K562 (cell line): ENCODE measurements around the gene PGM3. TPM values are rescaled to one million over a fixed set of nuclear protein-coding genes. Genes with fewer than 3 reads are reported as not detected.

Experiments used
- ATAC-seq: fragments of 200-7000 bp; cut with Tn5 transposase; 3 replicates; pipeline ENCODE4 v1.9.1; 2020; ENCODE audit warnings: moderate library complexity
- BruUV-seq: library from RNA; stranded (reverse); fragments of 400-500 nt; replicated peaks from 2 replicates; lab custom pipeline; 2021; lab: Mats Ljungman, UMichigan
- CTCF ChIA-PET: fragments of 300-600 bp; formaldehyde crosslinking; extraction: SDS; loops from one replicate; lab custom pipeline; 2021; ENCODE audit warnings: low intra/inter-chr PET ratio; lab: Yijun Ruan, JAX
- POLR2A ChIA-PET: fragments of 300-600, 350-650 bp; sonication (Branson Sonifier 250); formaldehyde crosslinking; extraction: SDS; loops from one replicate; lab custom pipeline; 2021; ENCODE audit warnings: antibody characterized with exemption, inconsistent platforms; lab: Yijun Ruan, JAX
- DNase-seq, 4 experiments: peaks; one replicate each; pipeline versions ENCODE4 v3.0.0 to v3.0.0-alpha.2; 2011 to 2018; ENCODE audit warnings: low spot score in 3 of 4, mixed read lengths in 3 of 4; ENCODE audit errors: extremely low read depth in 1 of 4
- FAIRE-seq: peaks from 2 replicates; lab custom pipeline; 2011; peaks lifted over from hg19 to GRCh38; lab: Jason Lieb, UNC
- H2AFZ ChIP-seq: 2 replicates; pipeline ENCODE4 v1.6.0; 2011; ENCODE audit warnings: low read depth, low read length, control low read depth, inconsistent platforms
- H3K27ac ChIP-seq: fragments of 200-600 bp; 3 replicates; pipeline ENCODE4 v1.8.0; 2011; ENCODE audit warnings: low read depth, mild to moderate bottlenecking, control low read depth, inconsistent platforms, low read length, moderate library complexity, mixed read lengths; ENCODE audit errors: extremely low read depth
- H3K27me3 ChIP-seq, 2 experiments: fragments of 300-600 bp in 1 of 2; 2 replicates in 1 of 2; 3 replicates in 1 of 2; pipeline versions ENCODE4 v1.6.0 to v1.8.0; 2011; ENCODE audit warnings: inconsistent platforms in 2 of 2, low read length in 2 of 2, mild to moderate bottlenecking in 1 of 2, mixed read lengths in 1 of 2, moderate library complexity in 1 of 2; ENCODE audit not compliant: control insufficient read depth in 2 of 2, insufficient read depth in 2 of 2
- H3K36me3 ChIP-seq: fragments of 300-600 bp; 3 replicates; pipeline ENCODE4 v1.8.0; 2011; ENCODE audit warnings: mild to moderate bottlenecking, low read length, inconsistent platforms; ENCODE audit not compliant: control insufficient read depth, insufficient read depth
- H3K4me1 ChIP-seq, 2 experiments: fragments of 200-600 bp in 1 of 2; replicated peaks in 1 of 2; 2 replicates in 1 of 2; 3 replicates in 1 of 2; pipeline versions ENCODE4 v1.5.1 to v1.8.0; 2011; ENCODE audit warnings: inconsistent platforms in 2 of 2, low read length in 2 of 2, mild to moderate bottlenecking in 1 of 2, mixed read lengths in 1 of 2, moderate library complexity in 1 of 2; ENCODE audit not compliant: control insufficient read depth in 2 of 2, insufficient read depth in 2 of 2
- H3K4me2 ChIP-seq: 2 replicates; pipeline ENCODE4 v1.6.1; 2011; ENCODE audit warnings: low read length, control low read depth, inconsistent platforms, mixed read lengths; ENCODE audit not compliant: insufficient read depth
- H3K4me3 ChIP-seq: fragments of 200-600 bp; sonication (generic), shearing (Covaris generic); 2 replicates; pipeline ENCODE4 v1.5.1; 2016; ENCODE audit warnings: control low read depth, inconsistent platforms
- H3K79me2 ChIP-seq: fragments of 200-600 bp; 3 replicates; pipeline ENCODE4 v1.8.0; 2011; ENCODE audit warnings: low read length, inconsistent platforms; ENCODE audit not compliant: control insufficient read depth, insufficient read depth
- H3K9ac ChIP-seq, 2 experiments: 2 replicates each; pipeline versions ENCODE4 v1.6.0 to v1.6.1; 2011; ENCODE audit warnings: low read depth in 2 of 2, low read length in 2 of 2, control low read depth in 1 of 2, inconsistent platforms in 1 of 2, mild to moderate bottlenecking in 1 of 2, mixed read lengths in 1 of 2; ENCODE audit not compliant: insufficient read depth in 1 of 2
- H3K9me1 ChIP-seq: one replicate; pipeline ENCODE4 v1.6.0; 2011; ENCODE audit warnings: inconsistent platforms, mild to moderate bottlenecking, low read length, moderate library complexity; ENCODE audit not compliant: control insufficient read depth, insufficient read depth
- H3K9me3 ChIP-seq: replicated peaks from 2 replicates; pipeline ENCODE4 v1.5.1; 2011; ENCODE audit warnings: low read depth, low read length, inconsistent platforms; ENCODE audit not compliant: control insufficient read depth, insufficient read depth
- H4K20me1 ChIP-seq: replicated peaks from 2 replicates; pipeline ENCODE4 v1.6.1; 2011; ENCODE audit warnings: low read length, inconsistent platforms, mixed read lengths; ENCODE audit not compliant: control insufficient read depth, insufficient read depth
- ASH1L ChIP-seq: fragments of 450-650 bp; IDR thresholded peaks from 2 replicates; pipeline ENCODE4 v1.6.1; 2018; ENCODE audit warnings: borderline replicate concordance, mild to moderate bottlenecking, low read depth; ENCODE audit not compliant: partially characterized antibody
- BRCA1 ChIP-seq, 2 experiments: fragments of 450-650 bp in 1 of 2; sonication (generic) in 1 of 2; formaldehyde crosslinking in 1 of 2; IDR thresholded peaks; 2 replicates each; pipeline versions ENCODE4 v1.5.0 to v1.6.1; 2017 to 2020; ENCODE audit warnings: mild to moderate bottlenecking in 1 of 2, missing genetic modification reagents in 1 of 2
- ESRRB ChIP-seq: fragments of 250-450 bp; sonication (Bioruptor Pico); IDR thresholded peaks from 2 replicates; pipeline ENCODE4 v1.5.0; 2020; ENCODE audit warnings: mild to moderate bottlenecking, moderate library complexity, borderline replicate concordance
- ETV6 ChIP-seq, 3 experiments: fragments of 150-350 bp in 1 of 3; sonication (generic) in 1 of 3; formaldehyde crosslinking in 1 of 3; IDR thresholded peaks; 2 replicates each; pipeline versions ENCODE4 v1.6.1 to v1.8.0; 2014 to 2022; ENCODE audit warnings: borderline replicate concordance in 2 of 3, low read depth in 2 of 3, antibody characterized with exemption in 1 of 3, low read length in 1 of 3, mild to moderate bottlenecking in 1 of 3, missing genetic modification reagents in 1 of 3
- FOSL1 ChIP-seq: fragments of 200-800 bp; sonication (Bioruptor generic); conservative IDR thresholded peaks from 2 replicates; pipeline ENCODE4 v1.6.1; 2016; ENCODE audit warnings: missing genetic modification characterization, missing compliant biosample characterization
- MEF2A ChIP-seq: IDR thresholded peaks from 2 replicates; pipeline ENCODE4 v1.6.1; 2011; ENCODE audit warnings: low read depth, mild to moderate bottlenecking, low read length, moderate library complexity; ENCODE audit not compliant: control insufficient read depth
- MXD1 ChIP-seq: fragments of 250-450 bp; sonication (Bioruptor Pico); IDR thresholded peaks from 2 replicates; pipeline ENCODE4 v1.8.0; 2021; ENCODE audit warnings: borderline replicate concordance, mild to moderate bottlenecking, moderate library complexity; ENCODE audit not compliant: poor library complexity, severe bottlenecking
- PHTF2 ChIP-seq: fragments of 250-450 bp; sonication (Bioruptor Pico); IDR thresholded peaks from 2 replicates; pipeline ENCODE4 v1.5.0; 2021; ENCODE audit warnings: mild to moderate bottlenecking
- RAD21 ChIP-seq, 2 experiments: fragments of 250-450 bp in 1 of 2; fragments of 450-650 bp in 1 of 2; sonication (Bioruptor Pico) in 1 of 2; formaldehyde crosslinking in 1 of 2; IDR thresholded peaks in 1 of 2; conservative IDR thresholded peaks in 1 of 2; 2 replicates each; pipeline versions ENCODE4 v1.4.0 to v1.8.0; 2020 to 2022; ENCODE audit warnings: mild to moderate bottlenecking in 2 of 2, moderate library complexity in 1 of 2
- RNF2 ChIP-seq: sonication (generic); IDR thresholded peaks from 2 replicates; pipeline ENCODE4 v1.6.1; 2016
- SIN3A ChIP-seq, 2 experiments: fragments of 150-350 bp in 1 of 2; IDR thresholded peaks; 2 replicates each; pipeline ENCODE4 v1.6.1; 2011 to 2016; ENCODE audit warnings: borderline replicate concordance in 2 of 2, low read depth in 2 of 2, low read length in 2 of 2, mild to moderate bottlenecking in 2 of 2, moderate library complexity in 2 of 2; ENCODE audit not compliant: control insufficient read depth in 1 of 2
- SPI1 ChIP-seq: IDR thresholded peaks from 2 replicates; pipeline ENCODE4 v1.6.1; 2011; ENCODE audit warnings: low read depth, low read length, control low read depth, borderline replicate concordance
- TCFL5 ChIP-seq: fragments of 250-450 bp; sonication (Bioruptor Pico); conservative IDR thresholded peaks from 2 replicates; pipeline ENCODE4 v1.6.1; 2021; ENCODE audit warnings: mild to moderate bottlenecking, moderate library complexity, matching md5 sums
- VEZF1 ChIP-seq: fragments of 200-800 bp; sonication (Bioruptor generic); IDR thresholded peaks from 2 replicates; pipeline ENCODE4 v1.6.1; 2017; ENCODE audit warnings: missing genetic modification characterization, missing compliant biosample characterization
- ZNF354B ChIP-seq: fragments of 250-450 bp; sonication (Bioruptor Pico); IDR thresholded peaks from 2 replicates; pipeline ENCODE4 v1.4.0; 2020
- WGBS: fragments of 100-300 bp; shearing (Covaris generic); methylation state at CpG from one replicate; pipeline ENCODE4 v1.1.6; 2016; ENCODE audit warnings: low coverage, mixed read lengths; ENCODE audit not compliant: insufficient coverage; ENCODE audit errors: missing lambda C conversion rate; 5-methylcytosine and 5-hydroxymethylcytosine counted together
- in situ Hi-C: fragments of 300-500 bp; cut with MboI; formaldehyde crosslinking; loops from 4 replicates; pipeline ENCODE4 v1.15.0; 2018; ENCODE audit warnings: inconsistent platforms, mixed read lengths
- intact Hi-C: fragments of 100-400 bp; cut with micrococcal nuclease; formaldehyde crosslinking; loops from 2 replicates; pipeline ENCODE4 v1.14.2; 2022
- polyA plus RNA-seq, 8 experiments: library from polyadenylated mRNA; depleted of rRNA in 4 of 8; stranded (reverse) in 5 of 8; unstranded in 3 of 8; fragments of >200 nt; fragmentation: Nextera tagmentation in 2 of 8; fragmentation: Illumina TruSeq in 1 of 8; extraction: Ambion mirVana in 2 of 8; extraction: Trizol in 1 of 8; gene quantifications; 2 replicates each; pipeline versions ENCODE4 v1.2.1 to v1.2.3, GENCODE V29; 2011 to 2014; ENCODE audit warnings: inconsistent platforms in 1 of 8, missing spikeins in 1 of 8
- total RNA-seq, 7 experiments: library from RNA; depleted of rRNA in 6 of 7; stranded (reverse); fragments of >200 nt in 6 of 7; fragmentation: Illumina TruSeq in 2 of 7; extraction: Trizol in 2 of 7; gene quantifications; 2 replicates each; pipeline versions ENCODE4 v1.2.1 to v1.2.3, GENCODE V29; 2011 to 2021; ENCODE audit warnings: low replicate concordance in 1 of 7
- TF ChIP-seq, protein P1 (sequence below), 2 experiments: fragments of 450-650 bp in 1 of 2; sonication (generic) in 1 of 2; formaldehyde crosslinking in 1 of 2; IDR thresholded peaks in 1 of 2; conservative IDR thresholded peaks in 1 of 2; 2 replicates each; pipeline versions ENCODE4 v1.6.1 to v1.8.1; 2016 to 2023; ENCODE audit warnings: mild to moderate bottlenecking in 2 of 2, moderate library complexity in 2 of 2, inconsistent platforms in 1 of 2, missing genetic modification reagents in 1 of 2

The PGM3 gene
- total and polyA plus RNA-seq, 9 of the 15 experiments (the other 6 are each of a cell fraction or from before 2014, with no cell fraction given) = 19.1 to 107 (median 50.5) TPM

DNA sequence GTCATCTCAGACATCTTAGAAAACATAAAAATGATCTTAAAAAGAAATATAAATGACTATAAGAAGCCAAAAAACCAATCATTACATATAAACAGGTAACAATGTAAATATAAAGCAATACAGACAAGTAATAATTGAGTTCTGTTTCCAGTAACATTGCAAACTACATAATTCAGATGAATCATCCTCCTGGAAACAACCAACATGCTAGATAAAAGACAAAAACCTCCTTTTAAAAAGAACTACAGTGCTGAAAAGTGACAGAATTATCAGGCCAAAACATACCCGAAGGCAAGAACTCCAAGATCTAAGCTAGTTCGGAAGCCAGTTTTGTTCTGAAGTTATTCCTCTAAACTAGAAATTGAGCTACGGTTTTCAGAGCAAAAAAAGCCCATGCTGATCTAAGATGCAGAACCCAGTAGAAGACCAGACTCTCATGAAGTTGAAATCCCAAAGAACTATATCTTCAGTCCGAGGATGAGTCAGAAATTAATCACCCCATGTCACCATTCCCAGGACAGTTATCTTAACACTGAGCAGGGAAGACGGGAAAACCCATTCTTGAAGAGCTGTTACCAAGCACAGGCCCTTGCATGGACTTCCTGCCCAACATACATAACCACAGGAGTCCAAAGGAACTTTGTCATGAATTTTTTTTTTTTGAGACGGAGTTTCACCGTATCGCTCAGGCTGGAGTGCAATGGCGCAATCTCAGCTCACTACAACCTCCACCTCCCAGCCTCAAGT, 9.8 kb downstream of the PGM3 start:
- Histone ChIP-seq H3K9ac (no peak overlapping the region), H3K4me2 (no peak overlapping the region; the same call in 1 of the 2 replicates), H3K36me3 (peaks cover 80% of the 10 kb centered on the region), H3K79me2 (no peaks in the 10 kb centered on the region), H3K4me1 (no peaks in the 10 kb centered on the region; a peak in 1 of 5 replicates), H3K4me3 (no peak overlapping the region), H4K20me1 (no peaks in the 10 kb centered on the region), H3K9me3 (no peaks in the 10 kb centered on the region), H3K27me3 (no peaks in the 10 kb centered on the region), H3K27ac (no peak overlapping the region), H2AFZ (no peak overlapping the region), H3K9me1 (no peaks in the 10 kb centered on the region)
- in situ Hi-C loops (loop anchor here (25.0 kb wide), 1 partner anchor 946 kb away; the partner anchor contains the start of gene IBTK), intact Hi-C loops (no loop called here)
- FAIRE-seq (no peak), ATAC-seq (peak; percentile 25; the same call in 1 of the 3 replicates), DNase-seq (no peak)
- ChIA-PET CTCF (no interaction called here), POLR2A (interaction anchor here (0.9 to 2.7 kb wide), 7 partner anchors 9 to 18 kb away, joined by 3 to 8 read pairs (median 4); partner anchors contain the start of genes PGM3 and RWDD2A)
- WGBS = 58% methylated on average over 9 of the region's 9 CpGs
- no TSS peak for BruUV-seq
- TF ChIP-seq RNF2 (no peak), PHTF2 (CRISPR knock-in tag) (no peak), RAD21 (CRISPR knock-in tag; conservative IDR thresholded peaks at IDR 0.05 in 1 of 2, IDR thresholded peaks at IDR 0.05 in 1 of 2) (no peak), ESRRB (CRISPR knock-in tag) (no peak), ETV6 (IDR thresholded peaks at IDR 0.05; ENCODE audit: borderline replicate concordance in 1 of 2, low read depth in 2 of 2, low read length in 1 of 2) (no peak), ETV6 (CRISPR knock-in tag; IDR thresholded peaks at IDR 0.05; ENCODE audit: borderline replicate concordance) (no peak), MEF2A (no peak), FOSL1 (tag) (peak; percentile 92), MXD1 (CRISPR knock-in tag) (no peak), ASH1L (no peak), TCFL5 (CRISPR knock-in tag) (no peak), SIN3A (IDR thresholded peaks at IDR 0.05; ENCODE audit: borderline replicate concordance in 2 of 2, control insufficient read depth in 1 of 2, low read depth in 2 of 2, low read length in 2 of 2) (no peak), VEZF1 (no peak), SPI1 (no peak), ZNF354B (no peak), BRCA1 (IDR thresholded peaks at IDR 0.05) (no peak), BRCA1 (CRISPR knock-in tag; IDR thresholded peaks at IDR 0.05) (no peak)
- TF ChIP-seq, protein P1, sequence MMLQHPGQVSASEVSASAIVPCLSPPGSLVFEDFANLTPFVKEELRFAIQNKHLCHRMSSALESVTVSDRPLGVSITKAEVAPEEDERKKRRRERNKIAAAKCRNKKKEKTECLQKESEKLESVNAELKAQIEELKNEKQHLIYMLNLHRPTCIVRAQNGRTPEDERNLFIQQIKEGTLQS (IDR thresholded peaks at IDR 0.05) = peak; percentile 64
- TF ChIP-seq, protein P1 (CRISPR knock-in tag; conservative IDR thresholded peaks at IDR 0.05) = no peak
